HEK293 (cell line): ENCODE data around the gene CD81.

Source experiments
- CTCF ChIA-PET: fragments of 350-600 bp; formaldehyde crosslinking; extraction: SDS; loops from one replicate; lab custom pipeline; 2021; ENCODE audit warnings: antibody characterized with exemption; lab: Yijun Ruan, JAX
- POLR2A ChIA-PET: fragments of 300-600 bp; formaldehyde crosslinking; extraction: SDS; loops from one replicate; lab custom pipeline; 2020; ENCODE audit warnings: antibody characterized with exemption, inconsistent platforms; lab: Yijun Ruan, JAX
- H3K27ac ChIP-seq: fragments of 200-500 bp; sonication (Bioruptor generic); 2 replicates; pipeline ENCODE4 v1.5.1; 2014; ENCODE audit warnings: low read depth, low read length, control low read depth, inconsistent platforms; ENCODE audit errors: extremely low read depth
- H3K36me3 ChIP-seq, 2 experiments: fragments of 200-500 bp in 1 of 2; sonication (Bioruptor generic) in 1 of 2; 1 replicate in 1 of 2; 2 replicates in 1 of 2; pipeline ENCODE4 v1.5.1; 2014 to 2017; ENCODE audit warnings: inconsistent platforms in 2 of 2, low read length in 2 of 2; ENCODE audit not compliant: control insufficient read depth in 2 of 2, insufficient read depth in 1 of 2
- H3K4me1 ChIP-seq: fragments of 200-500 bp; sonication (Bioruptor generic); 2 replicates; pipeline ENCODE4 v1.5.1; 2014; ENCODE audit warnings: mild to moderate bottlenecking, low read length, inconsistent platforms; ENCODE audit not compliant: control insufficient read depth, insufficient read depth
- H3K4me3 ChIP-seq: 2 replicates; pipeline ENCODE4 v1.5.1; 2011; ENCODE audit warnings: low read depth, mild to moderate bottlenecking, control low read depth, low read length, moderate library complexity
- H3K9me3 ChIP-seq: fragments of 200-500 bp; sonication (Bioruptor generic); 2 replicates; pipeline ENCODE4 v1.5.1; 2014; ENCODE audit warnings: low read depth, low read length, inconsistent platforms; ENCODE audit not compliant: control insufficient read depth, insufficient read depth
- BCL11A ChIP-seq: fragments of 450-650 bp; formaldehyde crosslinking; IDR thresholded peaks from 2 replicates; pipeline ENCODE4 v1.5.1; 2016; ENCODE audit warnings: low read depth, missing biosample characterization, missing genetic modification characterization
- BCL6B ChIP-seq: fragments of 450-650 bp; formaldehyde crosslinking; IDR thresholded peaks from 2 replicates; pipeline ENCODE4 v1.5.1; 2017; ENCODE audit warnings: missing biosample characterization, missing genetic modification characterization
- HOXC10 ChIP-seq: sonication (generic); formaldehyde crosslinking; IDR thresholded peaks from 2 replicates; pipeline ENCODE4 v1.8.1; 2023; ENCODE audit warnings: mild to moderate bottlenecking, missing genetic modification reagents
- MZF1 ChIP-seq: fragments of 450-650 bp; formaldehyde crosslinking; IDR thresholded peaks from 2 replicates; pipeline ENCODE4 v1.5.1; 2017; ENCODE audit warnings: missing biosample characterization, missing genetic modification characterization, borderline replicate concordance
- RBAK ChIP-seq: fragments of 450-650 bp; formaldehyde crosslinking; IDR thresholded peaks from 2 replicates; pipeline ENCODE4 v1.5.1; 2016; ENCODE audit warnings: missing biosample characterization, missing genetic modification characterization
- SP2 ChIP-seq: fragments of 450-650 bp; formaldehyde crosslinking; IDR thresholded peaks from 2 replicates; pipeline ENCODE4 v1.5.1; 2016; ENCODE audit warnings: missing biosample characterization, missing genetic modification characterization
- SP3 ChIP-seq: fragments of 450-650 bp; formaldehyde crosslinking; IDR thresholded peaks from 2 replicates; pipeline ENCODE4 v1.5.1; 2016; ENCODE audit warnings: missing biosample characterization, missing genetic modification characterization
- ZBTB44 ChIP-seq: fragments of 450-650 bp; IDR thresholded peaks from 2 replicates; pipeline ENCODE4 v1.5.1; 2018; ENCODE audit warnings: missing biosample characterization, mild to moderate bottlenecking, missing genetic modification characterization
- ZBTB48 ChIP-seq: fragments of 450-650 bp; formaldehyde crosslinking; IDR thresholded peaks from 2 replicates; pipeline ENCODE4 v1.5.1; 2016; ENCODE audit warnings: missing biosample characterization, missing genetic modification characterization
- ZFHX2 ChIP-seq: fragments of 450-650 bp; formaldehyde crosslinking; conservative IDR thresholded peaks from 2 replicates; pipeline ENCODE4 v1.5.1; 2016; ENCODE audit warnings: missing biosample characterization, missing genetic modification characterization
- ZNF133 ChIP-seq: fragments of 450-650 bp; formaldehyde crosslinking; IDR thresholded peaks from 2 replicates; pipeline ENCODE4 v1.5.1; 2016; ENCODE audit warnings: missing biosample characterization, missing genetic modification characterization
- ZNF311 ChIP-seq: fragments of 450-650 bp; formaldehyde crosslinking; IDR thresholded peaks from 2 replicates; pipeline ENCODE4 v1.5.1; 2017; ENCODE audit warnings: missing biosample characterization, missing genetic modification characterization, borderline replicate concordance
- ZNF335 ChIP-seq: fragments of 450-650 bp; formaldehyde crosslinking; conservative IDR thresholded peaks from 2 replicates; pipeline ENCODE4 v1.5.1; 2016; ENCODE audit warnings: missing biosample characterization, missing genetic modification characterization
- ZNF354C ChIP-seq: fragments of 450-650 bp; formaldehyde crosslinking; IDR thresholded peaks from 2 replicates; pipeline ENCODE4 v1.5.1; 2016; ENCODE audit warnings: missing biosample characterization, missing genetic modification characterization, low read depth, borderline replicate concordance
- ZNF529 ChIP-seq: fragments of 450-650 bp; formaldehyde crosslinking; IDR thresholded peaks from 2 replicates; pipeline ENCODE4 v1.5.1; 2017; ENCODE audit warnings: missing genetic modification characterization, missing biosample characterization; ENCODE audit not compliant: insufficient replicate concordance
- ZNF571 ChIP-seq: fragments of 450-650 bp; formaldehyde crosslinking; IDR thresholded peaks from 2 replicates; pipeline ENCODE4 v1.5.0; 2017; ENCODE audit warnings: missing biosample characterization, missing genetic modification characterization
- ZNF645 ChIP-seq: fragments of 450-650 bp; formaldehyde crosslinking; IDR thresholded peaks from 2 replicates; pipeline ENCODE4; 2016; ENCODE audit warnings: missing biosample characterization, missing genetic modification characterization
- ZNF654 ChIP-seq: fragments of 450-650 bp; formaldehyde crosslinking; IDR thresholded peaks from 2 replicates; pipeline ENCODE4 v1.5.1; 2016; ENCODE audit warnings: low read depth, missing biosample characterization, missing genetic modification characterization
- ZNF664 ChIP-seq: fragments of 450-650 bp; formaldehyde crosslinking; IDR thresholded peaks from 2 replicates; pipeline ENCODE4 v1.5.1; 2016; ENCODE audit warnings: missing biosample characterization, missing genetic modification characterization
- ZNF677 ChIP-seq: fragments of 450-650 bp; IDR thresholded peaks from 2 replicates; pipeline ENCODE4 v1.5.0; 2018; ENCODE audit warnings: missing biosample characterization, mild to moderate bottlenecking, missing genetic modification characterization, moderate library complexity
- ZNF704 ChIP-seq: fragments of 450-650 bp; formaldehyde crosslinking; IDR thresholded peaks from 2 replicates; pipeline ENCODE4 v1.5.1; 2016; ENCODE audit warnings: missing biosample characterization, missing genetic modification characterization
- ZNF747 ChIP-seq: fragments of 450-650 bp; formaldehyde crosslinking; IDR thresholded peaks from 2 replicates; pipeline ENCODE4 v1.5.1; 2016; ENCODE audit warnings: missing biosample characterization, missing genetic modification characterization
- ZNF776 ChIP-seq: fragments of 450-650 bp; formaldehyde crosslinking; IDR thresholded peaks from 2 replicates; pipeline ENCODE4 v1.5.0; 2017; ENCODE audit warnings: missing biosample characterization, missing genetic modification characterization, borderline replicate concordance
- ZNF777 ChIP-seq: fragments of 450-650 bp; formaldehyde crosslinking; IDR thresholded peaks from 2 replicates; pipeline ENCODE4 v1.5.1; 2017; ENCODE audit warnings: missing biosample characterization, missing genetic modification characterization, borderline replicate concordance
- ZNF830 ChIP-seq: fragments of 450-650 bp; IDR thresholded peaks from 2 replicates; pipeline ENCODE4 v1.5.0; 2018; ENCODE audit warnings: missing biosample characterization, missing genetic modification characterization, low read depth, mild to moderate bottlenecking, moderate library complexity
- ZNF837 ChIP-seq: fragments of 450-650 bp; formaldehyde crosslinking; IDR thresholded peaks from 2 replicates; pipeline ENCODE4 v1.5.1; 2016; ENCODE audit warnings: missing biosample characterization, missing genetic modification characterization
- ZSCAN30 ChIP-seq: fragments of 450-650 bp; IDR thresholded peaks from 2 replicates; pipeline ENCODE4 v1.5.1; 2018; ENCODE audit warnings: missing biosample characterization, mild to moderate bottlenecking, missing genetic modification characterization, moderate library complexity

Gene CD81

GRCh38 chr11:2376751-2377451 is at the start of gene CD81 (continued):
- TF ChIP-seq ZNF654 (tag by site-specific recombination) (no peak), ZNF776 (tag by site-specific recombination) (no peak), MZF1 (tag by site-specific recombination) (no peak), RBAK (tag by site-specific recombination) (no peak), ZSCAN30 (tag by site-specific recombination) (no peak), ZNF704 (tag by site-specific recombination) (no peak), ZNF830 (no peak), ZNF133 (no peak), ZNF311 (tag by site-specific recombination) (no peak), ZNF529 (tag by site-specific recombination) (no peak), ZNF777 (tag by site-specific recombination) (no peak), ZBTB44 (tag by site-specific recombination) (no peak), BCL11A (tag by site-specific recombination) (no peak), ZNF837 (tag by site-specific recombination) (no peak), ZNF335 (tag by site-specific recombination) (peak; percentile 47)

- Histone ChIP-seq H3K9me3 (no peaks in the 10 kb centered on the region), H3K4me3 (no peak overlapping the region), H3K36me3 (no peaks in the 10 kb centered on the region), H3K27ac (no peak overlapping the region), H3K4me1 (no peaks in the 10 kb centered on the region)
- TF ChIP-seq SP3 = no peak
- no peak for TF ChIP-seq ZNF354C (tag by site-specific recombination)
- no peak for TF ChIP-seq HOXC10 (CRISPR knock-in tag)
- no peak for TF ChIP-seq ZNF664
- no peak for TF ChIP-seq SP2 (tag by site-specific recombination)
- no peak for TF ChIP-seq ZNF645 (tag by site-specific recombination)
- no peak for TF ChIP-seq BCL6B
- TF ChIP-seq ZNF677 (tag by site-specific recombination) = no peak
- TF ChIP-seq ZNF837 (tag by site-specific recombination) = no peak
- no peak for TF ChIP-seq ZBTB48 (tag by site-specific recombination)
- no peak for TF ChIP-seq ZNF747 (tag by site-specific recombination)
- no peak for TF ChIP-seq ZNF571 (tag by site-specific recombination)
- TF ChIP-seq ZFHX2 (tag by site-specific recombination) = no peak
- ChIA-PET POLR2A (no interaction called here), CTCF (interaction anchor here (1.1 kb wide), 1 partner anchor 25 kb away, joined by 3 read pairs; no protein-coding TSS in a partner anchor)
Measured at GRCh38 chr11:2328021-2328420, 49.1 kb upstream of the CD81 start.
